Stimulated activated CD8-positive, alpha-beta memory T cell treated with anti-CD3 and anti-CD28 coated beads, Interleukin-4, amount 100 ng/mL, for 48 hours (primary cell): ENCODE results near the gene IFI35.
"Not testable (repeated sequence)": the region's sequence is repeated elsewhere in the genome, so short reads cannot be mapped to it uniquely, and the experiment has no call there.

ENCODE experiments used
- DNase-seq: peaks from one replicate; pipeline ENCODE4 v3.0.0-alpha.2; 2020

Gene IFI35

GRCh38 chr17:43024407-43025289 lies 18.1 kb downstream of the IFI35 start, which contains the start of gene RND2:
Gene RND2, plus strand, starts transcription at chr17:43025231. Its CDS starts 117 bp downstream, at chr17:43025348.
- DNase-seq = peak; percentile 89

GRCh38 chr17:43025290-43025657 lies 18.7 kb downstream of the IFI35 start:
- DNase-seq = no peak

DNA sequence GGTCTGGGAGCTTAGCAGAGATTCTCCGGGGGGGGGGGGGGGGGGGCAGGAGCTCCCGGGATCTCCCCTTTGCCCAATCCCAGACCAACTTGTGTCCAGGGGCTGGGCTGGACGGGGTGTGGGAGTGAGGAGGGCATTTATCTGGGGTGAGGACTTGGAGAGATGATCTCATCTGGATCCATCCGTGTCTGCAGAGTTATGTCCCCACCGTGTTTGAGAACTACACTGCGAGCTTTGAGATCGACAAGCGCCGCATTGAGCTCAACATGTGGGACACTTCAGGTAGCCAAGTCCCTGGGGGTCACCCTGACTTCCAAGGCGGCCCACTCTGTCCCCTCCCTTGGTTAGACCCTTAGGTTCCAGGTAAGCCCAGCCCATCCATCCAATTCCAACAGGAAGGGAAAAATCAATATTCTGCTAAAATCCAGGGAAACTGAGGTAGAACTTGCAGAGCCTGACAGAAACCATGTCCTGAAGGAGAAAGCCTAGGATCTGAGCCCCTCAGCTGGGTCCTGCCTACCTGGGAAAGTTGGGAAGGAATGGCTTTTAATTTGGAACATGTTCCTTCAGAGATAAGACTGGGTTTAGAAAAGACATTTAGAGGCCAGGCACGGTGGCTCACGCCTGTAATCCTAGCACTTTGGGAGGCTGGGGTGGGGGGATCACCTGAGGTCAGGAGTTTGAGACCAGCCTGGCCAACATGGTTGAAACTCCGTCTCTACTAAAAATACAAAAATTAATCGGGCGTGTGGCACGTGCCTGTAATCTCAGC lies 19.4 kb downstream of the IFI35 start:
- no peak for DNase-seq

GRCh38 chr17:43026595-43026994 lies 20.0 kb downstream of the IFI35 start:
- DNase-seq = no peak

DNA sequence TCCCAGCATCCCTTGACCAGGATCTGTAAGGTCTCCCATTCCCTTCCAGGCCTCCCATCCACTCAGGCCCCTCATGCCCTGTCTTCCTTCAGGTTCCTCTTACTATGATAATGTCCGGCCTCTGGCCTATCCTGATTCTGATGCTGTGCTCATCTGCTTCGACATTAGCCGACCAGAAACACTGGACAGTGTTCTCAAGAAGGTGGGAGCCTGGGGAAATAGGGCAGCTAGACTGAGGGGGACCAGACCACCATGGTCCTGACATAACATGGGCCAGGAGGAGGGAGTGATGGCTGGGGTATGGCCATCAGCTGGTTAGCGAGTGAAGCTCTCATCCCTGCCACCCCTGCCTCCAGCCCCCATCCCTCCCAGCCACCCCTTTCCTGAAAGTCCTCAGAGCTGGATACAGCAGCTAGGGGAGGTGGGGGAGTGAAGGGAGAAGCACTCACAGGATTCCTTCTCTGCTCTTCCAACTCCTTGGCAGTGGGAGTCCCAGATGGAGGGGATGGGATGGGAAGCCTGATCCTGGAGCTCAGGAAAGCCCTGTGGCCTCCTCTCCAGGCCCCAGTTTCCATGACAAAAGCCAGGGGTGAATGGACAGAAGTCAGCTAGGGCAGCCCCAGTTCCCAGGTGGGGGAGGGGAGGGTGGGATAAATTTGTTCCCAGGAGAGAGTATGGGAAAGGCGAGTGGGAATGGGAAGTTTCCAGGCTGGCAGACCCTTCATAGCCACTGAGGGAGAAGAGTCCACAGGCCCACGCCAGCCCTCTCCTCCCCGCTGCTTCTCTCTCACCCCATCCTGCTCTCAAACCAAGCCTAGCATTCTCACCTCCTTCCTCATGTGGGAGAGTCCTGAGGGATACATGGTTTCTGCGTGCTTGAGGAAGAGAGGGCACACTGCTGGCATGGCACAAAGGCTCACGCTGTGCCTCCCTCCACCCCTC lies 20.8 kb downstream of the IFI35 start:
- no peak for DNase-seq

DNA sequence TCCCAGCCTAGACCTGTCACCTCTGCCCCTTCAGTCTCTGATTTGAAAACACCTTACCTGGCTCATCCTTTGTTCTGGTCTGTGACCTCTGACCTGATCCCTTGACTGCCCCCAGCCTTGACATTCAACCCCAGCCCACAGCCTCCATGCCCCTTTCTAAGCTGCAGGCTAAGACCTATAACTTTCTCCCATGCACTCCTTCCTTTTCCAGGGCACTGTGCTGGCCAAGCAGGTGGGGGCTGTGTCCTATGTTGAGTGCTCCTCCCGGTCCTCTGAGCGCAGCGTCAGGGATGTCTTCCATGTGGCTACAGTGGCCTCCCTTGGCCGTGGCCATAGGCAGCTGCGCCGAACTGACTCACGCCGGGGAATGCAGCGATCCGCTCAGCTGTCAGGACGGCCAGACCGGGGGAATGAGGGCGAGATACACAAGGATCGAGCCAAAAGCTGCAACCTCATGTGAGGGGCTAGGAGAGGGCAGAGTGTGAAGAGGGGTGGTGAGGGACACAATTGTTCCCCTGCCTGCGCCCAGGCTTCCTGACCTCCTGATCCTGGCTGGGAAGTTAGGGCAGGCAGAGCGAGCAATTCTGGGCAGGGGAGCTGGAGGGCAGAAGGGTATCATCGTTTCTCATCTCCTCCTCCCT lies 21.8 kb downstream of the IFI35 start:
- no peak for DNase-seq

GRCh38 chr17:43030137-43030767 lies 23.7 kb downstream of the IFI35 start:
- no peak for DNase-seq

DNA sequence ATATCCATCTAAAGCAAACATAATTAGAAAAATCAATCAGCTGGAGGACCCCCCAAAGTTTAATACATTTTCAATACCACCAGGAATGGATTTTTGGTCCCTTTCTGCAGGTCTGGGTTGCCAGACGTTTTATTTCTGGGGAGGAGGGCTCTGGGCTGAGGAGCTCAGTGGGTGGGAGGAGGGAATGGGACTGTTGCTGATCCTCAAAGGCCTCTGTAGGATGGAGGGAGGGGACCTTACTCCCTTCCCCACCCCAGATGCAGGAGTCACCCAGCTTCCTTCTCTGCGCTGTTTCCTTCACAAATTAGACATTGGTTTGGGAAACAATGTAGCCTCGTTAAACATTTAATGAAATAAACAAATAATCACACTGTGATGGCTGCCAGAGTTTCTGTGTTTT lies 25.1 kb downstream of the IFI35 start:
- DNase-seq = no peak

DNA sequence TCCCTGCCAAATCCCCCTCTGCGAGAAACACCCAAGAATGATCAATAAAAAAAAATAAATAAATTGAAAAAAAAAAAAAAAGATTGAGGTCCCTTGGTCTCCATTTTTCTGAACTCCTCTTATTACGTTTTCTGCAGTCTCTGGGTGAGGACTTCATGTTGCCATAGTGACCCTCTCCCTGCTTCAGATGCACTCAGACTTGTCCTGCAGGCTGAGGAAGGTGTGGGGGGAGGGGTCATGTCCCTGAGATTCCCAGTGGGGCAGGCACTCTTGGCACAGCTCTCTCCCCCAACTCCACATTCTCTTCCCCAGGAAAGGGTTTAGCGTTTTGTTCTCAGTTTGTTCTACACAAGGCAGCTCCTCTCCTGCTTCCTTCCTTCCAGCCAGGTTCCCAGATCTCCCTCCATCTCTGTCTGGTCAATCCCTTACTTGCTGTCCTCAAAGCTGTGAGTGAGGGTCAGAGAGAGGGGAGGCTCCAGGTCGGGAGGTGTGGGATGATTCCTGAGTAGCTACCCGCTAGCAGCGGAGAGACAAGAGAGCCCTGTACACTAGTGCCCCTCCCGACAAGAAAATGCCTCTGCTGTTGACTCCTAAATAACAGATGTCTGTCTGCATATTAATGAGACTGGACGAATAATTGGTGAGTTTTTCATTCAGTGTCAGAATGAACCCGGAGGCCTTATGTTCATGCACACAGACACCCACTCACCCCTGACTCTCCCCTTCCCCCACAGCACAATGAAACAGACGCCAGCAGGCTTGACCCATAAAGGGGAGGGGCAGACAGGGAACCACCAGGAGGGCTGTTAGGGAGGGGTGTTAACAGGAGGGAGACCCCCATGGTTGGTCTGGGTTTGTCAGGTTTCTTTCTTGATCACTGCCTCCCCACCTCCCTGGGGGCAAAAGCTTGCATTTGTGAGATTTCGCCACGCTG lies 27.6 kb downstream of the IFI35 start:
- no peak for DNase-seq

DNA sequence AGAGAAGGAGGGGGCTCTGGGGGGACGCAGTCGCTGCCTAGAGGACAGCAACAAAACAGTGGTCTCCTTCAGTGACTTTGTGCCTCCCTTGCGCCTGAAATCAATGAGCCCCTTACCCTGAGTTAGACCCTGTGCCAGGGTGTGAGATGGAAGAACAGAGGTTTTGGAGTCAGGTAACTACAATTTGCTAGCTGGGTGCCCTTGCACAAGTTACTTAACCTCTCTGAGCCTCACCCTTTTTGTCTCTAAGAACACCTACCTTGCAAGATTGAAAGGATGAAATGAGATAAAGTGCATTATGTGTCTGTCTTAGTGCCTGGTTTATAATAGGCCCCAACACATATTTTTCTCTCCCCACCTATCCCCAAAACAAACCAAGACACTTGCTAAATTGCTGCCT lies 28.3 kb downstream of the IFI35 start:
- DNase-seq = no peak

GRCh38 chr17:43039646-43040045 lies 33.1 kb downstream of the IFI35 start:
- DNase-seq = no peak

GRCh38 chr17:43040655-43041054 lies 34.1 kb downstream of the IFI35 start:
- DNase-seq = no peak

GRCh38 chr17:43042025-43042628 lies 35.5 kb downstream of the IFI35 start:
- no peak for DNase-seq

DNA sequence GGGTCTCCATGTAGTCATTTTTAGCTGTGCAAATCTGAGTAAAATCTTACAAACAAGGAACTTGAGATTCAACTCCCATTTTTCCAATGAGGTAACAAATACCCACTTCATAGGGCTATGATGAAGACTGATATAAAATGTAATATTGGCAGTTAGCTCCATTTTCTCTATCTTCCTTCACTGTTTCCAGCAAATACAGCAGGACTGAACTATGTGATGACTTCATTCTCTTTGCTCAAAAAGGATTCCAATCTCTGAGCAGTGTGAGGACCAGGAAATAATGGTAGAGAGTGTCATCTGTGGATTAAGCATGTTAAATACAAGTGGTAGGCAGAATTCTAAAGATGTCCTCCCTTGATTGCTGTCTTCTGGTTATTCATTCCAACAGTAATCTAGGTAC lies 36.7 kb downstream of the IFI35 start:
- no peak for DNase-seq

DNA sequence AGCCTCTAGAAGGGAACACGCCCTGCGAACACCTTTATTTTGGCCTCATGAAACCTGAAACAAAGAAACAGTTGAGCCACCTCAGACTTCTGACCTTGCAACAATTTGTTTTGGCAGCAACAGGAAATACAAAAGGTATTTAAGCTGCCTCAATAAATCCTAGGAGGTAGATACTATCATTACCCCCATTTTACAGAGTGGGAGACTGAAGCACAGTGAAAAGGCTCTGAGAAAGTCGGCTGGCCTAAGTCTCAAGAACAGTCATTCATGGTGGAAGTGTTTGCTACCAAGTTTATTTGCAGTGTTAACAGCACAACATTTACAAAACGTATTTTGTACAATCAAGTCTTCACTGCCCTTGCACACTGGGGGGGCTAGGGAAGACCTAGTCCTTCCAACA lies 37.4 kb downstream of the IFI35 start:
- no peak for DNase-seq

DNA sequence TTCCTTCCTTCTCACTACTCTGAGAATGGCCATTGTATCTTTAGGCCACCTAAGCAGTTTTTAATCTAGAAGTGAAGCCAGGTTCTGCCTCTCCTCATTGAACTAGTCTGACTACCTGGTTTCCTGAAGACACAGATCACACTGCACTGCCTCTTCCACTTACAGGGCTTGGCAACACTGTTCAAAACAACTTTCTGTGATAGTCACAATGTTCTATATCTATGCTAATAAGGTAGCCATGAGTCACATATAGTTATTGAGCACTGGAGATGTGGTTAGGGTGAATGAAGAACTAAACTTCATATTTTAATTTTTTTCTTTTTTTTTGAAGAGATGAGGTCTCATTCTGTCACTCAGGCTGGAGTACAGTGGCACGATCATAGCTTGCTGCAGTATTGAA lies 45.4 kb downstream of the IFI35 start:
- no peak for DNase-seq

GRCh38 chr17:43053008-43053407 lies 46.4 kb downstream of the IFI35 start:
- not testable (repeated sequence) for DNase-seq

DNA sequence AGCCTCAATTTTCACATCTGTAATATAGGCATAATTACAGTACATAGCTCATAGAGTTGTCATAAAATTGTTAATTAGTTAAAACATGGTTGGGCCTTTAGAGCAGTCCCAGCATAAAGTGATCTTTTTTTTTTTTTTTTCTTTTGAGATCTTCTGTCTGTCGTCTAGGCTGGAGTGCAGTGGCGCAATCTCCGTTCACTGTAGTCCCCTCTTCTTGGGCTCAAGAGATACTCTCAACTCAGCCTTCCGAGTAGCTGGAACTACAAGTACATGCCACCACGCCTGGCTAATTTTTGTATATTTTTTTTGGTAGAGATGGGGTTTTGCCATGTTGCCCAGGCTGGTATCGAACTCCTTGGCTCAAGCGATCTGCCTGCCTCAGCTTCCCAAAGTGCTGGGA lies 49.5 kb downstream of the IFI35 start:
- no peak for DNase-seq

DNA sequence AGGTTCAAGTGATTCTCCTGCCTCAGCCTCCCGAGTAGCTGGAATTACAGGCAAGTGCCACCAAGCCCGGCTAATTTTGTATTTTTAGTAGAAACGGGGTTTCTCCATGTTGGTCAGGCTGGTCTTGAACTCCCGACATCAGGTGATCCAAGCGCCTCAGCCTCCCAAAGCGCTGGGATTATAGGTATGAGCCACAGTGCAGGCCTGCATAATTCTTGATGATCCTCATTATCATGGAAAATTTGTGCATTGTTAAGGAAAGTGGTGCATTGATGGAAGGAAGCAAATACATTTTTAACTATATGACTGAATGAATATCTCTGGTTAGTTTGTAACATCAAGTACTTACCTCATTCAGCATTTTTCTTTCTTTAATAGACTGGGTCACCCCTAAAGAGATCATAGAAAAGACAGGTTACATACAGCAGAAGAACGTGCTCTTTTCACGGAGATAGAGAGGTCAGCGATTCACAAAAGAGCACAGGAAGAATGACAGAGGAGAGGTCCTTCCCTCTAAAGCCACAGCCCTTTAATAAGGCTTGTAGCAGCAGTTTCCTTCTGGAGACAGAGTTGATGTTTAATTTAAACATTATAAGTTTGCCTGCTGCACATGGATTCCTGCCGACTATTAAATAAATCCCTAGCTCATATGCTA lies 56.5 kb downstream of the IFI35 start:
- DNase-seq = no peak
